IMR-90 (cell line): ENCODE data around the gene DISP2. TPM values are rescaled to one million over a fixed set of nuclear protein-coding genes. Genes with fewer than 3 reads are reported as not detected.

Experiments
- ATAC-seq: fragments of 200-7000 bp; cut with Tn5 transposase; 2 replicates; pipeline ENCODE4 v1.9.1; 2020; ENCODE audit warnings: low read depth, mild to moderate bottlenecking, moderate library complexity
- BruUV-seq: library from RNA; stranded (reverse); fragments of 400-500 nt; replicated peaks from 2 replicates; lab custom pipeline; 2021; lab: Mats Ljungman, UMichigan
- CTCF ChIA-PET: fragments of 300-600 bp; formaldehyde crosslinking; extraction: SDS; loops from one replicate; lab custom pipeline; 2021; ENCODE audit warnings: antibody characterized with exemption; lab: Yijun Ruan, JAX
- POLR2A ChIA-PET: fragments of 300-600 bp; sonication (Branson Sonifier 250); formaldehyde crosslinking; loops from one replicate; lab custom pipeline; 2022; ENCODE audit warnings: antibody characterized with exemption; ENCODE audit not compliant: unreplicated experiment; lab: Charles Lee
- DNase-seq: peaks from one replicate; pipeline ENCODE4 v3.0.0; 2013
- H2AFZ ChIP-seq: replicated peaks from 2 replicates; pipeline ENCODE3; 2013; ENCODE audit warnings: low read length, mild to moderate bottlenecking; ENCODE audit not compliant: poor library complexity
- H2AK5ac ChIP-seq: 2 replicates; pipeline ENCODE4 v1.6.1; 2013; ENCODE audit warnings: low read depth, low read length, inconsistent platforms
- H2AK9ac ChIP-seq: replicated peaks from 2 replicates; pipeline ENCODE3; 2013; ENCODE audit warnings: mild to moderate bottlenecking, low read depth, low read length, moderate library complexity; ENCODE audit not compliant: poor library complexity
- H2BK120ac ChIP-seq: 2 replicates; pipeline ENCODE4 v1.6.1; 2013; ENCODE audit warnings: low read depth, low read length, inconsistent platforms
- H2BK15ac ChIP-seq: 3 replicates; pipeline ENCODE4 v1.6.1; 2013; ENCODE audit warnings: low read depth, low read length, inconsistent platforms
- H2BK20ac ChIP-seq: 2 replicates; pipeline ENCODE4 v1.6.1; 2013; ENCODE audit warnings: low read depth, mild to moderate bottlenecking, inconsistent platforms, low read length, moderate library complexity
- H2BK5ac ChIP-seq: 2 replicates; pipeline ENCODE4 v1.6.1; 2013; ENCODE audit warnings: mild to moderate bottlenecking, low read depth, low read length, inconsistent platforms; ENCODE audit not compliant: poor library complexity, severe bottlenecking
- H3K14ac ChIP-seq: replicated peaks from 2 replicates; pipeline ENCODE4 v1.6.1; 2013; ENCODE audit warnings: low read depth, low read length, inconsistent platforms
- H3K18ac ChIP-seq: 2 replicates; pipeline ENCODE4 v1.6.1; 2013; ENCODE audit warnings: low read depth, low read length, control low read depth
- H3K23ac ChIP-seq: 2 replicates; pipeline ENCODE4 v1.6.1; 2013; ENCODE audit warnings: low read depth, low read length, inconsistent platforms
- H3K27ac ChIP-seq: 2 replicates; pipeline ENCODE4 v1.5.1; 2013; ENCODE audit warnings: mild to moderate bottlenecking, control low read depth, low read length; ENCODE audit not compliant: insufficient read depth
- H3K27me3 ChIP-seq: 2 replicates; pipeline ENCODE4 v1.6.1; 2013; ENCODE audit warnings: low read length; ENCODE audit not compliant: control insufficient read depth, insufficient read depth
- H3K36me3 ChIP-seq: 2 replicates; pipeline ENCODE4 v1.6.1; 2013; ENCODE audit warnings: low read length, mixed read lengths; ENCODE audit not compliant: control insufficient read depth, insufficient read depth
- H3K4ac ChIP-seq: 2 replicates; pipeline ENCODE4 v1.6.1; 2013; ENCODE audit warnings: low read depth, low read length, inconsistent platforms
- H3K4me1 ChIP-seq: 2 replicates; pipeline ENCODE4 v1.6.1; 2013; ENCODE audit warnings: low read length, mixed read lengths; ENCODE audit not compliant: control insufficient read depth, insufficient read depth
- H3K4me2 ChIP-seq: 2 replicates; pipeline ENCODE4 v1.6.1; 2013; ENCODE audit warnings: low read depth, mild to moderate bottlenecking, control low read depth, low read length, moderate library complexity
- H3K4me3 ChIP-seq: 2 replicates; pipeline ENCODE4 v1.5.1; 2013; ENCODE audit warnings: low read depth, mild to moderate bottlenecking, control low read depth, low read length, moderate library complexity; ENCODE audit not compliant: insufficient read depth
- H3K56ac ChIP-seq: 2 replicates; pipeline ENCODE4 v1.6.1; 2013; ENCODE audit warnings: low read length, inconsistent platforms; ENCODE audit not compliant: insufficient read depth; ENCODE audit errors: extremely low read depth
- H3K79me1 ChIP-seq, 2 experiments: 2 replicates each; pipeline ENCODE4 v1.6.1; 2013; ENCODE audit warnings: low read length in 2 of 2, inconsistent platforms in 1 of 2, low read depth in 1 of 2
- H3K9ac ChIP-seq: 2 replicates; pipeline ENCODE4 v1.6.1; 2013; ENCODE audit warnings: low read depth, low read length, control low read depth
- H3K9me1 ChIP-seq: 2 replicates; pipeline ENCODE4 v1.6.1; 2013; ENCODE audit warnings: low read length, inconsistent platforms; ENCODE audit not compliant: insufficient read depth
- H3K9me3 ChIP-seq: 2 replicates; pipeline ENCODE4 v1.6.1; 2013; ENCODE audit warnings: low read length; ENCODE audit not compliant: control insufficient read depth, insufficient read depth
- H4K20me1 ChIP-seq: 2 replicates; pipeline ENCODE4 v1.6.1; 2013; ENCODE audit warnings: low read length, inconsistent platforms; ENCODE audit not compliant: insufficient read depth
- H4K5ac ChIP-seq: 2 replicates; pipeline ENCODE4 v1.6.1; 2013; ENCODE audit warnings: mild to moderate bottlenecking, low read depth, low read length, control low read depth
- H4K8ac ChIP-seq, 2 experiments: 2 replicates each; pipeline ENCODE4 v1.6.1; 2013; ENCODE audit warnings: low read depth in 2 of 2, low read length in 2 of 2, control low read depth in 1 of 2, inconsistent platforms in 1 of 2
- H4K91ac ChIP-seq: 2 replicates; pipeline ENCODE4 v1.6.1; 2013; ENCODE audit warnings: low read depth, low read length, inconsistent platforms; ENCODE audit not compliant: insufficient read depth
- CEBPB ChIP-seq: IDR thresholded peaks from 2 replicates; pipeline ENCODE4 v1.6.1; 2012; ENCODE audit warnings: low read depth, low read length, improper control_type of control experiment
- CHD1 ChIP-seq: IDR thresholded peaks from 2 replicates; pipeline ENCODE4 v1.6.1; 2012; ENCODE audit warnings: low read depth, low read length, improper control_type of control experiment
- FOS ChIP-seq: fragments of 150-350 bp; IDR thresholded peaks from 2 replicates; pipeline ENCODE4 v1.6.1; 2016; ENCODE audit warnings: low read depth, low read length
- MAFK ChIP-seq: IDR thresholded peaks from 2 replicates; pipeline ENCODE4 v1.6.1; 2012; ENCODE audit warnings: low read depth, low read length, improper control_type of control experiment
- MAZ ChIP-seq: IDR thresholded peaks from 2 replicates; pipeline ENCODE4 v1.6.1; 2012; ENCODE audit warnings: low read depth, mild to moderate bottlenecking, low read length, improper control_type of control experiment, moderate library complexity, borderline replicate concordance
- MXI1 ChIP-seq: IDR thresholded peaks from 2 replicates; pipeline ENCODE4 v1.6.1; 2012; ENCODE audit warnings: low read depth, mild to moderate bottlenecking, low read length, moderate library complexity, borderline replicate concordance
- POLR2A ChIP-seq: IDR thresholded peaks from 2 replicates; pipeline ENCODE4 v1.6.1; 2012; ENCODE audit warnings: mild to moderate bottlenecking, low read depth, low read length
- RAD21 ChIP-seq: IDR thresholded peaks from 2 replicates; pipeline ENCODE4 v1.6.1; 2012; ENCODE audit warnings: low read length, improper control_type of control experiment
- RFX5 ChIP-seq: IDR thresholded peaks from 2 replicates; pipeline ENCODE4 v1.8.0; 2012; ENCODE audit warnings: low read depth, mild to moderate bottlenecking, low read length, moderate library complexity
- SMC3 ChIP-seq: fragments of 150-350 bp; IDR thresholded peaks from 2 replicates; pipeline ENCODE4 v1.6.1; 2016; ENCODE audit warnings: low read depth, mild to moderate bottlenecking, antibody characterized with exemption, low read length, moderate library complexity
- WGBS, 2 experiments: methylation state at CpG; one replicate each; pipeline versions ENCODE4 v1.1.5 to v1.1.7; 2013; ENCODE audit warnings: missing lambda C conversion rate in 2 of 2; ENCODE audit not compliant: insufficient read length in 1 of 2; ENCODE audit errors: extremely low coverage in 2 of 2; 5-methylcytosine and 5-hydroxymethylcytosine counted together
- dilution Hi-C: fragments of 300-500 bp; cut with HindIII; formaldehyde crosslinking; loops from one replicate; pipeline ENCODE4 v1.14.3; 2018; ENCODE audit warnings: low sequenced_read_pairs; ENCODE audit not compliant: unreplicated experiment
- in situ Hi-C: fragments of 300-500 bp; cut with MboI; formaldehyde crosslinking; loops from 3 replicates; pipeline ENCODE4 v1.14.3; 2019; ENCODE audit warnings: low sequenced_read_pairs, inconsistent platforms, mixed read lengths
- intact Hi-C: fragments of 100-400 bp; cut with micrococcal nuclease; formaldehyde crosslinking; loops from 2 replicates; pipeline ENCODE4 v1.10.0; 2022
- polyA plus RNA-seq, 3 experiments: library from polyadenylated mRNA; depleted of rRNA; stranded (reverse); fragments of >200 nt; gene quantifications; 2 replicates each; pipeline ENCODE4 v1.2.3, GENCODE V29; 2012; ENCODE audit warnings: low replicate concordance in 1 of 3
- total RNA-seq: library from RNA; depleted of rRNA; stranded (reverse); fragments of >200 nt; gene quantifications from 2 replicates; pipeline ENCODE4 v1.2.3, GENCODE V29; 2012
- TF ChIP-seq, protein P1 (sequence below): fragments of 150-350 bp; IDR thresholded peaks from 2 replicates; pipeline ENCODE4 v1.6.1; 2017; ENCODE audit warnings: mild to moderate bottlenecking, antibody characterized with exemption, low read length, low read depth
- TF ChIP-seq, protein P2 (sequence below): fragments of 150-350 bp; IDR thresholded peaks from 2 replicates; pipeline ENCODE4 v1.6.1; 2016; ENCODE audit warnings: low read depth, mild to moderate bottlenecking, low read length, moderate library complexity, borderline replicate concordance
- TF ChIP-seq, protein P3 (sequence below): conservative IDR thresholded peaks from 2 replicates; pipeline ENCODE4 v1.5.1; 2012; ENCODE audit warnings: mild to moderate bottlenecking, low read depth, low read length, improper control_type of control experiment

Gene DISP2
- total and polyA plus RNA-seq, 2 of the 4 experiments (the other 2 are of a cell fraction), result 0.34 to 0.36 TPM

DNA sequence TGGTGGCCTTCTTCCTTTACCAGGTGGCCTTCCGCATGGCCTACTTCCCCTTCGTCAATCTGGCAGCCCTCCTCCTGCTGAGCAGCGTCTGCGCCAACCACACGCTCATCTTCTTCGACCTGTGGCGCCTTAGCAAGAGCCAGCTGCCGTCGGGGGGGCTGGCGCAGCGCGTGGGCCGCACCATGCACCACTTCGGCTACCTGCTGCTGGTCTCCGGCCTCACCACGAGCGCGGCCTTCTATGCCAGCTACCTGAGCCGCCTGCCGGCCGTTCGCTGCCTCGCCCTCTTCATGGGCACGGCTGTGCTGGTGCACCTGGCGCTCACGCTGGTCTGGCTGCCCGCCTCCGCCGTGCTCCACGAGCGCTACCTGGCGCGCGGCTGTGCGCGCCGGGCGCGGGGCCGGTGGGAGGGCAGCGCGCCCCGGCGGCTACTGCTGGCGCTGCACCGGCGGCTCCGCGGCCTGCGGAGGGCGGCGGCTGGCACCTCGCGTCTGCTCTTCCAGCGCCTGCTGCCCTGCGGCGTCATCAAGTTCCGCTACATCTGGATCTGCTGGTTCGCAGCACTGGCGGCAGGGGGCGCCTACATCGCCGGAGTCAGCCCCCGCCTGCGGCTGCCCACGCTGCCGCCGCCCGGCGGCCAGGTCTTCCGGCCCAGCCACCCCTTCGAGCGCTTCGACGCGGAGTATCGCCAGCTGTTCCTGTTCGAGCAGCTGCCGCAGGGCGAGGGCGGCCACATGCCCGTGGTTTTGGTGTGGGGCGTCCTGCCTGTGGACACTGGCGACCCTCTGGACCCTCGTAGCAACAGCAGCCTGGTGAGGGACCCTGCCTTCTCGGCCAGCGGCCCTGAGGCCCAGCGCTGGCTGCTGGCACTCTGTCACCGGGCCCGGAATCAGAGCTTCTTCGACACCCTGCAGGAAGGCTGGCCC is 9.9 kb downstream of the DISP2 start:
- H3K9me1 ChIP-seq, result 0 out of 2 replicates have a peak, but pooled peaks cover 3% of the 10 kb centered on the region
- peak overlapping the region; percentile 95 for H3K4ac ChIP-seq
- H3K27ac ChIP-seq, result no peak overlapping the region; the same call in 1 of the 2 replicates
- H3K18ac ChIP-seq, result no peak overlapping the region
- peak overlapping the region; percentile 73 for H2BK5ac ChIP-seq
- ChIA-PET POLR2A (no interaction called here), CTCF (interaction anchor here (0.6 to 1.6 kb wide), 5 partner anchors 10 to 510 kb away, joined by 3 to 6 read pairs (median 5); partner anchors contain the start of gene DISP2)
- H2BK120ac ChIP-seq, result peak overlapping the region; percentile 95
- H4K5ac ChIP-seq, result peak overlapping the region; percentile 70; the same call in 1 of the 2 replicates
- H3K56ac ChIP-seq, result peak overlapping the region; percentile 3; the same call in 1 of the 2 replicates
- H3K36me3 ChIP-seq, result no peaks in the 10 kb centered on the region
- peak overlapping the region; percentile 49 for H3K4me2 ChIP-seq
- no peak overlapping the region for H3K9ac ChIP-seq
- no TSS peak for BruUV-seq
- H4K20me1 ChIP-seq, result no peaks in the 10 kb centered on the region
- in situ Hi-C loops, result no loop called here
- DNase-seq (peak; percentile 87), ATAC-seq (peak; percentile 95)
- no peaks in the 10 kb centered on the region for H3K9me3 ChIP-seq
- H4K8ac ChIP-seq, result peak overlapping the region; percentile 86 to 97
- H2AFZ ChIP-seq, result peak overlapping the region; percentile 98
- no peaks in the 10 kb centered on the region for H3K79me1 ChIP-seq
- 17% methylated on average over 61 of the region's 91 CpGs; no CpG with 5 or more reads in 1 of the 2 experiments for WGBS, 2 experiments
- intact Hi-C loops, result loop anchor here (1.0 kb wide), 1 partner anchor 54 kb away; no protein-coding TSS in a partner anchor
- H3K23ac ChIP-seq, result no peak overlapping the region
- peaks cover 2% of the 10 kb centered on the region for H3K4me1 ChIP-seq
- no peak overlapping the region for H3K4me3 ChIP-seq
- peak overlapping the region; percentile 43; the same call in 1 of the 2 replicates for H2AK5ac ChIP-seq
- 0 out of 2 replicates have a peak overlapping the region, but pooled peaks have one; percentile 78 for H3K14ac ChIP-seq
- peak overlapping the region; percentile 70; the same call in 1 of the 2 replicates for H4K91ac ChIP-seq
- H2BK15ac ChIP-seq, result no peak overlapping the region; the same call in 2 of the 3 replicates
- peaks cover 5% of the 10 kb centered on the region; the same call in 1 of the 2 replicates for H3K27me3 ChIP-seq
- peak overlapping the region; percentile 77 for H2AK9ac ChIP-seq
- peak overlapping the region; percentile 78 for H2BK20ac ChIP-seq
- dilution Hi-C loops, result no loop called here
- no peak for TF ChIP-seq FOS
- no peak for TF ChIP-seq RFX5
- TF ChIP-seq, protein P1, sequence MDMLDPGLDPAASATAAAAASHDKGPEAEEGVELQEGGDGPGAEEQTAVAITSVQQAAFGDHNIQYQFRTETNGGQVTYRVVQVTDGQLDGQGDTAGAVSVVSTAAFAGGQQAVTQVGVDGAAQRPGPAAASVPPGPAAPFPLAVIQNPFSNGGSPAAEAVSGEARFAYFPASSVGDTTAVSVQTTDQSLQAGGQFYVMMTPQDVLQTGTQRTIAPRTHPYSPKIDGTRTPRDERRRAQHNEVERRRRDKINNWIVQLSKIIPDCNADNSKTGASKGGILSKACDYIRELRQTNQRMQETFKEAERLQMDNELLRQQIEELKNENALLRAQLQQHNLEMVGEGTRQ, result no peak
- TF ChIP-seq, protein P2, sequence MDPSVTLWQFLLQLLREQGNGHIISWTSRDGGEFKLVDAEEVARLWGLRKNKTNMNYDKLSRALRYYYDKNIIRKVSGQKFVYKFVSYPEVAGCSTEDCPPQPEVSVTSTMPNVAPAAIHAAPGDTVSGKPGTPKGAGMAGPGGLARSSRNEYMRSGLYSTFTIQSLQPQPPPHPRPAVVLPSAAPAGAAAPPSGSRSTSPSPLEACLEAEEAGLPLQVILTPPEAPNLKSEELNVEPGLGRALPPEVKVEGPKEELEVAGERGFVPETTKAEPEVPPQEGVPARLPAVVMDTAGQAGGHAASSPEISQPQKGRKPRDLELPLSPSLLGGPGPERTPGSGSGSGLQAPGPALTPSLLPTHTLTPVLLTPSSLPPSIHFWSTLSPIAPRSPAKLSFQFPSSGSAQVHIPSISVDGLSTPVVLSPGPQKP, result no peak
- TF ChIP-seq CEBPB, result no peak
- no peak for TF ChIP-seq MXI1
- TF ChIP-seq CHD1, result no peak
- TF ChIP-seq, protein P3, sequence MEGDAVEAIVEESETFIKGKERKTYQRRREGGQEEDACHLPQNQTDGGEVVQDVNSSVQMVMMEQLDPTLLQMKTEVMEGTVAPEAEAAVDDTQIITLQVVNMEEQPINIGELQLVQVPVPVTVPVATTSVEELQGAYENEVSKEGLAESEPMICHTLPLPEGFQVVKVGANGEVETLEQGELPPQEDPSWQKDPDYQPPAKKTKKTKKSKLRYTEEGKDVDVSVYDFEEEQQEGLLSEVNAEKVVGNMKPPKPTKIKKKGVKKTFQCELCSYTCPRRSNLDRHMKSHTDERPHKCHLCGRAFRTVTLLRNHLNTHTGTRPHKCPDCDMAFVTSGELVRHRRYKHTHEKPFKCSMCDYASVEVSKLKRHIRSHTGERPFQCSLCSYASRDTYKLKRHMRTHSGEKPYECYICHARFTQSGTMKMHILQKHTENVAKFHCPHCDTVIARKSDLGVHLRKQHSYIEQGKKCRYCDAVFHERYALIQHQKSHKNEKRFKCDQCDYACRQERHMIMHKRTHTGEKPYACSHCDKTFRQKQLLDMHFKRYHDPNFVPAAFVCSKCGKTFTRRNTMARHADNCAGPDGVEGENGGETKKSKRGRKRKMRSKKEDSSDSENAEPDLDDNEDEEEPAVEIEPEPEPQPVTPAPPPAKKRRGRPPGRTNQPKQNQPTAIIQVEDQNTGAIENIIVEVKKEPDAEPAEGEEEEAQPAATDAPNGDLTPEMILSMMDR, result peak; percentile 95
- TF ChIP-seq RAD21, result peak; percentile 63
- TF ChIP-seq POLR2A, result no peak
- peak; percentile 75 for TF ChIP-seq SMC3
- peak; percentile 96 for TF ChIP-seq MAZ
- no peak for TF ChIP-seq MAFK
